ENCODE data around the gene CDX4. TPM values are rescaled to one million over a fixed set of nuclear protein-coding genes. Genes with fewer than 3 reads are reported as not detected.

Gene CDX4
- total RNA-seq, 1 donor from 2014 or later: not detected

DNA sequence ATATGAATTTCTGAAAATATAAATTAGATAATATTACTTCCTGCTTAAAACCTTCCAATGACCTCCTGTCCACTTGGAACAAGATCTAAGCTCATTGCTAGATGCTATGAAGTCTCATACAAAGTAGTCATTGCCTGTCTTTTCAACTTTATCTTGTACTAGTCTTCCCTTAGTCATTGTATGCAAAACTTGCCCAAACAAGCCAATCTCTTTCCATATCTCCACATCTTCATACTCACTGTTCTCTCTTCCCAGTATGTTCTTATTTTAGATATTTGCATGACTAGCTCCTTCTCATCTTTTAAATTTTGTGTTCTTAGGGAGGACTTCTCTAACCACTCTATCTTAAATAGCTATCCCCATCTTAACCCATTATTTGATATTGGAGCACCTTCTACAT, 33.9 kb upstream of the CDX4 start:
- no peak for TF ChIP-seq POLR2A (IDR thresholded peaks at IDR 0.05)
- TF ChIP-seq POLR2AphosphoS5 (IDR thresholded peaks at IDR 0.05; ENCODE audit: insufficient read depth in 1 of 2, low read depth in 1 of 2): no peak
- TF ChIP-seq, protein P1, sequence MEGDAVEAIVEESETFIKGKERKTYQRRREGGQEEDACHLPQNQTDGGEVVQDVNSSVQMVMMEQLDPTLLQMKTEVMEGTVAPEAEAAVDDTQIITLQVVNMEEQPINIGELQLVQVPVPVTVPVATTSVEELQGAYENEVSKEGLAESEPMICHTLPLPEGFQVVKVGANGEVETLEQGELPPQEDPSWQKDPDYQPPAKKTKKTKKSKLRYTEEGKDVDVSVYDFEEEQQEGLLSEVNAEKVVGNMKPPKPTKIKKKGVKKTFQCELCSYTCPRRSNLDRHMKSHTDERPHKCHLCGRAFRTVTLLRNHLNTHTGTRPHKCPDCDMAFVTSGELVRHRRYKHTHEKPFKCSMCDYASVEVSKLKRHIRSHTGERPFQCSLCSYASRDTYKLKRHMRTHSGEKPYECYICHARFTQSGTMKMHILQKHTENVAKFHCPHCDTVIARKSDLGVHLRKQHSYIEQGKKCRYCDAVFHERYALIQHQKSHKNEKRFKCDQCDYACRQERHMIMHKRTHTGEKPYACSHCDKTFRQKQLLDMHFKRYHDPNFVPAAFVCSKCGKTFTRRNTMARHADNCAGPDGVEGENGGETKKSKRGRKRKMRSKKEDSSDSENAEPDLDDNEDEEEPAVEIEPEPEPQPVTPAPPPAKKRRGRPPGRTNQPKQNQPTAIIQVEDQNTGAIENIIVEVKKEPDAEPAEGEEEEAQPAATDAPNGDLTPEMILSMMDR (IDR thresholded peaks at IDR 0.05): no peak
- peaks cover 8% of the 10 kb centered on the region for H3K9me3 ChIP-seq
- H3K36me3 ChIP-seq: no peaks in the 10 kb centered on the region
- no peak overlapping the region for H3K27ac ChIP-seq
- H3K27me3 ChIP-seq: no peaks in the 10 kb centered on the region
- no peaks in the 10 kb centered on the region for H3K4me1 ChIP-seq
- no peak for DNase-seq (ENCODE audit: extremely low spot score in 2 of 2)
- H3K4me3 ChIP-seq: no peak overlapping the region
- intact Hi-C loops (cut with DNase I): no loop called here

DNA sequence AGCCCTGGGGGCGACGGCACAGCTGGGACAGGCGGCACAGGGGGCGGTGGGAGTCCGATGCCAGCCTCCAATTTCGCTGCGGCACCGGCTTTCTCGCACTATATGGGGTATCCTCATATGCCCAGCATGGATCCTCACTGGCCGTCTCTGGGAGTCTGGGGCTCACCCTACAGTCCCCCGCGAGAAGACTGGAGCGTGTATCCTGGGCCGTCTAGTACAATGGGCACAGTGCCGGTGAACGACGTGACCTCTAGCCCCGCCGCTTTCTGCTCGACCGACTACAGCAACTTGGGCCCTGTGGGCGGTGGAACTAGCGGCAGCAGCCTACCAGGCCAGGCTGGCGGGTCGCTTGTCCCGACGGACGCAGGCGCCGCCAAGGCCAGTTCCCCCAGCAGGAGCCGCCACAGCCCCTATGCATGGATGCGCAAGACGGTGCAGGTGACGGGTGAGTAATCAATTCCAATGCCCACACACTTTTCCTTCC, 500 bp downstream of the CDX4 start:
- Histone ChIP-seq H3K4me1 (no peaks in the 10 kb centered on the region), H3K9me3 (no peaks in the 10 kb centered on the region), H3K27ac (no peak overlapping the region), H3K4me3 (no peak overlapping the region), H3K27me3 (no peaks in the 10 kb centered on the region), H3K36me3 (no peaks in the 10 kb centered on the region)
- TF ChIP-seq POLR2A (IDR thresholded peaks at IDR 0.05) (no peak), POLR2AphosphoS5 (IDR thresholded peaks at IDR 0.05; ENCODE audit: insufficient read depth in 1 of 2, low read depth in 1 of 2) (no peak)
- TF ChIP-seq, protein P1 (IDR thresholded peaks at IDR 0.05): no peak
- intact Hi-C loops (cut with DNase I): no loop called here
- DNase-seq (ENCODE audit: extremely low spot score in 2 of 2): no peak

DNA sequence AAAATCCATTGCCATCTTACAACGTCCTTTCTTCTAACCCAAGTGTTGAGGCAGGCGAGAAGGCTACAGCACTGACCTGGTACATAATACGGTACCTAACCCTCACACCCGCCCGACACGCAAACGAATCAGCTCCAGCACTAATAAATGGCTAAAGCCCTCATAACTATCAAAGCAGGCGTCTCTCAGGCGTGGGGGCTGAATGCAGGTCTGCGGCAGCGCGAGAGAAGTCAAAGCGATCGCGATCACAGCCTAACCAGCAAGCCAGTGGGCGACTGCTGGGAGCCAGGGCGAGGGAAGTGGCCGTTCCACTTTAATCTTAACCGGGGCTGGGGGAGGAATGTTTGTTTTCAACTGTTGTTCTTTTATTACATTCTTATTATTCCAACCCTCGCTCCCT, 1.5 kb downstream of the CDX4 start:
- TF ChIP-seq, protein P1 (IDR thresholded peaks at IDR 0.05): no peak
- TF ChIP-seq POLR2A (IDR thresholded peaks at IDR 0.05): no peak
- TF ChIP-seq POLR2AphosphoS5 (IDR thresholded peaks at IDR 0.05; ENCODE audit: insufficient read depth in 1 of 2, low read depth in 1 of 2): no peak
- no peak for DNase-seq (ENCODE audit: extremely low spot score in 2 of 2)
- no peaks in the 10 kb centered on the region for H3K9me3 ChIP-seq
- no peaks in the 10 kb centered on the region for H3K27me3 ChIP-seq
- H3K36me3 ChIP-seq: no peaks in the 10 kb centered on the region
- intact Hi-C loops (cut with DNase I): no loop called here
- peak overlapping the region in 1 of 2 donors; percentile 18 for H3K4me3 ChIP-seq
- no peak overlapping the region for H3K27ac ChIP-seq
- H3K4me1 ChIP-seq: no peaks in the 10 kb centered on the region

DNA sequence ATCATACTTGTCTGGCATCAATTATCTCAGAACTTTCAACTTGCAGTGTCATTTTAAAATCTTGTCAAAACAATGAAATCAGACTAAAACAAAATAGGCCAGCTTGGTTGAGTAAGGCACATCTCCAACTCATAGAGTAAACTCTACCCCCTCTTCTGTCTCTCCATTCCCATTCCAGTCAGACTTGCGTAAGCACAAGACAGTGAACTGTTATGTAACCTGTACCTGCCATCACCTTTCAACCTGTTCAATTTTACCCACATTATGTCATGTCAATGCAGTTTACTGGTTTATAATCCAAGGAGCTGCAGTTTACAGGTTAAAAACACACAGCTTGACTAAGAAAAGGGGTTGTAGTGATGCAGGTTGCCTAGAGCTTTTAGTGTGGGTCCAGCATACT, 8.3 kb downstream of the CDX4 start:
- no peak for DNase-seq (ENCODE audit: extremely low spot score in 2 of 2)
- intact Hi-C loops (cut with DNase I): no loop called here
- Histone ChIP-seq H3K36me3 (no peaks in the 10 kb centered on the region), H3K9me3 (no peaks in the 10 kb centered on the region), H3K27me3 (no peaks in the 10 kb centered on the region), H3K27ac (no peak overlapping the region), H3K4me3 (no peak overlapping the region), H3K4me1 (no peaks in the 10 kb centered on the region)
- TF ChIP-seq, protein P1 (IDR thresholded peaks at IDR 0.05): no peak
- no peak for TF ChIP-seq POLR2A (IDR thresholded peaks at IDR 0.05)
- no peak for TF ChIP-seq POLR2AphosphoS5 (IDR thresholded peaks at IDR 0.05; ENCODE audit: insufficient read depth in 1 of 2, low read depth in 1 of 2)

DNA sequence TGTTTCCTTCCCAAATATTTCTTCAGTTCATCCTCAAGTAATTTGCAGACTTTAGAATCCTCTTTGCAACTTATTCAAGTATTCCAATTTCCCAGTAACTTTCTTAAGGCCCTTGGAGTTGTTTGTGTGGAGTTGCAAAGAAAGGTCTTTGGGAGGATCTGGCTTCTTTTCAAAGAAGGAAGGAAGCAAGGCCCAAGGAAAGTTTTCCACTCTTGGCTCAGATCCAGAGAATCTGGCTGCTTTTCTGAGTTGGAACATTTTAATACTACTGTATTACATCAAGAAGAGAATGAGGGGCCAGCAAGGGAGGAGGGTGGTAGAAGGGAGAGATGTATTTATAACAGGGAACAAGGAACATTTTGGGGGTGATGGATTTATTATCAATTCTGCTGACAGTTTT, 10.5 kb downstream of the CDX4 start:
- TF ChIP-seq POLR2A (IDR thresholded peaks at IDR 0.05): no peak
- TF ChIP-seq, protein P1 (IDR thresholded peaks at IDR 0.05): no peak
- TF ChIP-seq POLR2AphosphoS5 (IDR thresholded peaks at IDR 0.05; ENCODE audit: insufficient read depth in 1 of 2, low read depth in 1 of 2): no peak
- DNase-seq (ENCODE audit: extremely low spot score in 2 of 2): no peak

More for the DNA sequence above, 10.5 kb downstream of the CDX4 start:
- intact Hi-C loops (cut with DNase I): no loop called here
- H3K36me3 ChIP-seq: no peaks in the 10 kb centered on the region
- no peaks in the 10 kb centered on the region for H3K4me1 ChIP-seq
- H3K9me3 ChIP-seq: no peaks in the 10 kb centered on the region
- H3K27ac ChIP-seq: no peak overlapping the region
- H3K27me3 ChIP-seq: no peaks in the 10 kb centered on the region
- no peak overlapping the region for H3K4me3 ChIP-seq

Data from vagina (tissue), 2 donors.